8988T (cell line): ENCODE measurements around the gene GNB1L.
"Not testable (repeated sequence)": the region's sequence is repeated elsewhere in the genome, so short reads cannot be mapped to it uniquely, and the experiment has no call there.

Experiments used
- DNase-seq: peaks from one replicate; pipeline ENCODE4 v3.0.0; 2011

Gene GNB1L

GRCh38 chr22:19842393-19843106 is 12.1 kb downstream of the GNB1L start:
- no peak for DNase-seq

DNA sequence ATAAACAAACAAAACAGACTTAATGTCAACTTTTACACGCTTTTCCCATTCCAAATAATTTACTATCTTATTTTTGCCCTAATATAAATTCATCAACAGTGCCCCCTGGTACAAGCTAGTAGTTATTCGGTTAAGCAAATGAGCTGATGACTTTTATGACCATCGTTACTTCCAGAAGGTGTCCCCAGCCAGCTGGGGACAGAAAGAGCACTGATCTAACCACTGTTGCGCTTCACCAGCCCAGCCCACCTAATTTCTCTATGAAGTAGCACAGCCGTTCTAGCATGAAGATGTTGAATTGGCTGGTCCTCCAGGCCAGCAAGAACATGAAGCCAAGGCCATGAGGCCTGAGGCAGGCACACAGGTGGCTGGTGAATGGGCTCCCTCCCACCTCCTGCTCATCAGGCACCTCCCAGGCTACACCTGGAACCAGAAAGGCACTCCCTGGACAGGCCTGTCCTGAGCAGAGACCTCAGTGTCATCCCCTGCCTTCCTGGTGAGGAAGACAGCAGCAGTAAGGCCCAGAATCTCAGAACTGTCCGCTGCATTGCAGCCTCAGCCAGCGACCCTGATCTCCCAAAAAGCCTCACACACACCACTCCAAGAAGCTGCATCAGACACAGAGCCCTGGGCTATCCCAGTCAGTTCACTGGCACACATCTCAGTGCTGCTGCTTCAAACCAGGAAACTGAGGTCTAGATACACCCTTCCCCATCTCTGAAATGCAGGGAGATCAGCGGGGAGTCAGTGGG is 12.9 kb downstream of the GNB1L start:
- no peak for DNase-seq

DNA sequence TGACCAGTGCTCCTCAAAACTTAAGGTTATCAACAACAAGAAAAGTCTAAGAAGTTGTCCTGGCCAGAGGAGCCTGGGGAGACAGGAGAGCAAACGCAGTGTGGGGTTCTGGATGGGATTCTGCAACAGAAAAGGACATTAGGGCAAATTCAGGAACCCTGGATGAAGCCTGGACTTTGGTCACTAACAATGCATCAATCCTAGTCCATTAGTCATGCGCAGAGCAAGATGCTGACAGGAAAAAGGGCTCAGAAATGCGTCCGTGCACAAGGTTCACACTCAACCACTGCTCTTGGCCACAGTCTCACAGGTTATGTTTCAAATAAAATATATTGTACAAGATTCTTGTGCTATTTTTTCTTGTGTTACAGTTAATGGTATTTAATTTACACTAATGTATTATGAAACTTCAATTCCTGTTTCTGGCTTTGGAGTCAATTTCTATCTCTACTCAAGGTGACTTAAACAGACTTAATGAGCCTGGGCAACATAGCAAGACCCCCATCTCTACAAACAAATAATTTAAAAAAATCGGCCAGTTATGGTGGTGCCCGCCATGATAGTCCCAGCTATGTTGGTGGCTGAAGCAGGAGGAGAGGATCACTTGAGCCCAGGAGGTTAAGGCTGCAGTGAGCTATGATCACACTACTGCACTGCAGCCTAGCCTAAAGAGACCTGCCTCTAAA is 13.6 kb downstream of the GNB1L start:
- DNase-seq = no peak

DNA sequence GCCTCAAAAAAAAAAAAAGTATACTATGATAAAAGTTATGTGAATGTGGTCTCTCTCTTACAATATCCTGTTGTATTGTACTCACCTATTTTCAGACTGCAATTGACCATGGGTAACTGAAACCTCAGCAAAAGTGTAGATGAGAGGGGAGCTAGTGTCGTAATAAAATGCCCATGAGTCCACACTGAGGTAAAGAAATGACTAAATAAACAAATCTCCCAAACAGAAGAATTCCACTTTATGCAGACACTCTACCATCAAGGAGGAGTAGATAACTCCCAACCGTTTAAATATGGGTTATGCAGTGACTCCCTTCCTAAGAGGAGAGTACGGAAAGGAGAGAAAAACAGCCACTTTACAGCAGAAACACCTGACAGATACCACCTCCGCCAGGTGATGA is 14.6 kb downstream of the GNB1L start:
- no peak for DNase-seq

GRCh38 chr22:19837915-19838314 is 16.8 kb downstream of the GNB1L start:
- DNase-seq = no peak

GRCh38 chr22:19836512-19836911 is 18.2 kb downstream of the GNB1L start:
- no peak for DNase-seq

GRCh38 chr22:19834599-19834998 is 20.1 kb downstream of the GNB1L start:
- no peak for DNase-seq

- DNase-seq = not testable (repeated sequence)
Measured at GRCh38 chr22:19833327-19833726, 21.3 kb downstream of the GNB1L start.

- DNase-seq = no peak
Measured at GRCh38 chr22:19832476-19833108, 22.1 kb downstream of the GNB1L start.

DNA sequence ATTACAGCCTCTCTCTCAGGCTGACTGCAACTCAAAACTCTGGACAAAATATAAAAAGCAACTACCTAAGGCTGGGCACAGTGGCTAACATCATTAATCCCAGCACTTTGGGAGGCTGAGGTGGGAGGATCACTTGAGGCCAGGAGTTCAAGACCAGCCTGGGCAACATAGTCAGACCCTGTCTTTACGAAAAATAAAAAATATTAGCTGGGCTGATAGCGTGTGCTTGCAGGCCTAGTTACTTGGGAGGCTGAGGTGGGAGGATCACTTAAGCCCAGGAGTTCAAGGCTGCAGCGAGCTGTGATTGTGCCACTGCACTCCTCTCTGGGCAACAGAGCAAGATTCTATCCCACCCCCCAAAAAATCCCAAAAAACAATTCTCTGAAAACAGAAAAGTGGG is 22.7 kb downstream of the GNB1L start:
- not testable (repeated sequence) for DNase-seq

DNA sequence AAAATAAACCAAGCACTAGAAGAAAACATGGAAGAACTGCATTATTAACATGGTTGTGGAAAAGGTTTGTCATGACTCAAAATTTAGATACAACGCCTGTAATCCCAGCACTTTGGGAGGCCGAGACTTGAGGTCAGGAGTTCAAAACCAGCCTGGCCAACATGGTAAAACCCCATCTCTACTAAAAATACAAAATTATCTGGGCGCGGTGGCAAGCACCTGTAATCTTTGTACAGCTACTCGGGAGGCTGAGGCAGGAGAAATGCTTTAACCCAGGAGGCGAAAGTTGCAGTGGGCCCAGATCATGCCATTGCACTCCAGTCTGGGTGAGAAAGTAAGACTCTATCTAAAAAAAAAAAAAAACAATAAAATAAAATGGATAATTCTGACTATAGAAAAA is 23.7 kb downstream of the GNB1L start:
- no peak for DNase-seq

- no peak for DNase-seq
Measured at GRCh38 chr22:19828035-19828401, 26.7 kb downstream of the GNB1L start.

GRCh38 chr22:19827341-19828034 is 27.2 kb downstream of the GNB1L start:
- DNase-seq = no peak

GRCh38 chr22:19826619-19826950 is 28.1 kb downstream of the GNB1L start:
- no peak for DNase-seq

DNA sequence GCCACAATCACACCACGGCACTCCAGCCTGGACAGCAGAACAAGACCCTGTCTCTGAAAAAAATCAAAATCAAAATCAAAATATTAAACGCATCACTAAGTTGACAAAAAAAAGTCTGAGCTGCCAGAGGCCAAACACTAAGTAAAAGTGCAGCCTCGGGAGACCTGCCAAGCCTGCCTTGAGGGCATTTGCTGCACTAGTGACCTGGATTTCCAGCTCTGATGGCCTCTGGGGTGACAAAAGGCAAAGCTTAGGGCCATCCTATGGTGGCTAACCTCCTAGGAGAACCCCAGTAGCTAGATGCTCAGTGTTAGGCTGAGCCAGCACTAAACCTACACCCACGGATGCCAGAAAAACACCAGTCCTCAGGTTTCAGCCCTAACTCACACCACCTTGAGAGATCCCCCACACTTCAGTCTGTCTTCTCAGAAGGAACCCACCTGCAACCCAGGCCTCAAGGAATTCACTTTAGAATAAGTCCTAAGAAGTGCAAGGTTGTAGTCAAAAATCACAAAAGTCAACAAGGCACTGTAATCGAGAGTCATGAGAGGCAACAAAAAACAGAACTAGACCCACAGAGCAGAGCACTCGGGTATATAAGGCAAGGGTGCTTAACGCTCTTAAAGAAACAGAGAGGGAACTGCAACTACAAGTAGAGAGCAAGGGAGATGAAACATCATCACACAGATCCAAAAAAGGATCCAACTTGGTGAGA is 28.6 kb downstream of the GNB1L start:
- no peak for DNase-seq

DNA sequence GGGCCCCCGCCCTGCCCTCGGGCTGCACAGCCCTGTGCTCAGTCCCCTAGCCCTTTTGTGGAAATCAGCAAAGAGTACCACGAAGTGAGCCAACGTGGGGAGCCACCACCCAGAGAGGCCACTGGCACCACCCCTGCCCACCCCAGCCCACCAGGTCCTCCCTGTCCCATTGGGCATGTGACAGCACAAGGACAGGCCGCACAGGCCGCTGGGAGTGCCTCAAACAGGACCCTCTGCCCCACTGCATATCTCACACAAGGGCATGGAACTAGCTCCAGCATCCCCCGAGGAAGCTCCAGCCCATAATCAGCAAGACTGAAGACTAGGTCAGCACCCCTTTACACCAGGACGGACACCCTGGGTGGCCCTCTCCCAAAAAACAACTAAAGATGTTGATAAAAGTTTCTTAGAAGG is 29.7 kb downstream of the GNB1L start:
- no peak for DNase-seq

DNA sequence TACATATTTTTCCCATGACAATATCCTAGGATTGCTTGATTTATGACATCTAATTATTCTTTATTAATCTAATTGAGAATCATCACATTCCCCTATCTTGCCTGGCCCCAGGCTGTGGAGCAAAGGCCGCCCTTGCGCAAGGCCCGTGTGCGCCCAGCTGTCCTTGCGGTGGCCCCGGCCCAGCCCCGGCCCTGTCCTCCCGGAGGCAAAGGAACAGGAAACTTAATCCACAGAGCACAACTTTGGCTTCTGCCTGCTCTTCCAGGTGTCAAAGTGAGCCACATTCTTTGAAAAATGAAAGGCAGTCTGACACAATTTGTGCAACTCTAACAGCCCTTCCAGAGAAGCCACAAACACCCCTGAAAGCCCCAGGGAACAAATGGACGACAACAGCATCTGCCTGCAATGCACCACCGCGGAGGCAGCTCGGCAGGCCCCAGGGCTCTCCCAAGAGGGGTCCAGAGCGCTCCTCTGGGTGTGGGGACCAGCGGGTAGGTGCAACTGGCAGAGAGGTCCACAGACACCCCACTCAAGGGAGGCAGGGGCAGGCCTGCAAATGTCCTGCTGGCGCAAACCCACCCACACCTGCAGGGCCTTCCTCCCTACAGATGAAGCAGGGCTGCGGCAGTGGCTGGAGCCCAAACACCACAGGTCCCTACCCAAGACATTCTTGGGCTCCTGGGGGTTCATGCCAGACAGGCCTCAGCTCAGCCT is 30.3 kb downstream of the GNB1L start:
- DNase-seq = no peak

GRCh38 chr22:19823902-19824211 is 30.8 kb downstream of the GNB1L start:
- DNase-seq = no peak

DNA sequence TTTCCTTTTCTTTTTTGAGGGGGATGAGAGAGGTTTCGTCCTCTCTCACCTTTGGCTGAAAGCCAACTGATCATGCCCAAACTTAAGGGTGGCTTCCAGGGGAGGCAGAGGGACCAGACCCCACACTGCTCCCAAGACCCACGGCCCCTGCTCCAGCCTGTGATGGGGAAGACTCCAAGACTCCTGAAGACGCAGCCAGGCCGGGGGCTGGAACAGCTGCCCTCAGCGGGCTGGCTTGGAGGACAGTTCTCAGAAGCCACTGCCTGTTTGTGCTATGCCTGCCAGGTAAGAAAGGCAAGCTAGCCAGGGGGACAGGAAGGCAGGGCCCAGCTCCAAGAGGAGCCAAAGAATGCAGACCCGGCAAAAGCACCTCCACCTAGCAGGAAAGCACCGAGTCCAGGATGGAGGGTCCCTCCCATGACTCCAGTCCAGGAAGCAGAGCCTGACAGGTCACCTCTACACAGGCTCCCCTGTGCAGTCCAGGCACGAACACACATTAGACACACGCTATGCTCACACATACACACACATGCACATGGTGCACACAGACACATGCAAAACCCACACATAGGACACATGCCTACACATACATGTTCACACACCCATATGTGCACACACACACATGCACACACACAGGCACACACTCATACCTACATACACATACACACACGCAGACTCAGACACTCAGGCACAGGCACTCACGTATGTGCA is 31.3 kb downstream of the GNB1L start:
- no peak for DNase-seq

DNA sequence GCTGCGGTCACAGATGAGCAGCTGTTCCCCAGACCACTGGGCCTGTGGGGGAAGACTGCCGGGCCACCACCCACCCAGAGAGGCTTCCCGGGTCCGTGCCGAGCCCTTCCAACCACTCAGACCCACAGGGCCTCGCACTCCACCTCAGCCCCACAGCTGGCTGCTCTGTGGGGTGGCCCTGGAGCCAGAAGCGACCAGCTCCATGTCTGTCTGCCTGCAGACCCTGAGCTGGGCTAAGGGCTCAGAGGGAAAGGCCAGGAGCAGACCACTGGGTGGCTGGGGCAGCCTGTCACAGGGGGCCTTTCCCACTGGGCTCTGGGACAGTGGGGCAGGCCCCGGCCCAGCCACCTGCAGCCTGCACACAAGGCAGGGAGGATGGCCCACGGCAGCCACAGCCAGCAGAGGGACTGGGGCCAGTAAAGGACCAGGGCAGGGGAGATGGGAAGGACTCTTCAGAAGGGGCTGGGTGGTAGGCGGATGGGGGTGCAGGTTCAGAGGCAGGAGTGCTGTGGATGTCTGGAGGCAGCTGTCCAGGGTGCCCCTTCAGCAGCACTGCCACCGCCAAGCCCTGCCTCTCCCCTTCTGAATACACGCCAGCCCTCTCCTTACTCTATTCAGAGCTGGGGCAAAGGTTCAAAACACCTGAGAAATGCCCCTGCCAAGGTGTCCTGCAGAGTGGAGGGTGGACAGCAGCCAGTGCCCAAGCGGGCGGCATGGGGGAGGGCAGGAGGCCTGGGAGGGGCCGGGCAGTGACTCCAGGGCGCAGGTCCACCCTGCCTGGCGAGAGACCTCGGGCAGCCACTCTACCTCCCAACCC is 32.2 kb downstream of the GNB1L start:
- no peak for DNase-seq
